NCI-H1048 (cell line): ENCODE measurements around the gene OSCAR.

Experiments used
- DNase-seq: peaks from one replicate; lab custom pipeline; 2025; lab: John Stamatoyannopoulos, UW

OSCAR gene

GRCh38 chr19:54094426-54095000 lies 6.1 kb downstream of the OSCAR start:
- DNase-seq: no peak

- DNase-seq: no peak
Observed at GRCh38 chr19:54084410-54084809, 16.2 kb downstream of the OSCAR start.

- DNase-seq: no peak
Observed at GRCh38 chr19:54081032-54081431, 19.6 kb downstream of the OSCAR start, which contains the start of gene TARM1. TSS of gene TARM1 (minus strand) at chr19:54081365. CDS start at chr19:54081340, 25 bp downstream.

GRCh38 chr19:54077334-54077733 lies 23.3 kb downstream of the OSCAR start:
- DNase-seq: no peak

- no peak for DNase-seq
Observed at GRCh38 chr19:54074851-54075250, 25.8 kb downstream of the OSCAR start.

GRCh38 chr19:54073829-54074228 lies 26.8 kb downstream of the OSCAR start:
- no peak for DNase-seq

- no peak for DNase-seq
Observed at GRCh38 chr19:54069470-54069869, 31.1 kb downstream of the OSCAR start.

- no peak for DNase-seq
Observed at GRCh38 chr19:54063350-54064116, 37.1 kb downstream of the OSCAR start, which contains the start of gene VSTM1. TSS of gene VSTM1 (minus strand) at chr19:54063897. CDS start at chr19:54063777, 120 bp downstream.

- DNase-seq: no peak
Observed at GRCh38 chr19:54062643-54063042, 38.0 kb downstream of the OSCAR start.

GRCh38 chr19:54047616-54048015 lies 53.0 kb downstream of the OSCAR start:
- DNase-seq: no peak

GRCh38 chr19:54045771-54046170 lies 54.8 kb downstream of the OSCAR start:
- no peak for DNase-seq
